Esophagus muscularis mucosa (tissue), 3 donors: Measurements from ENCODE around the gene FAAP100.

Experiments
- POLR2A ChIP-seq: fragments of 450-650 bp; IDR thresholded peaks from one replicate; pipeline ENCODE4 v1.6.1; 2017; ENCODE audit warnings: antibody characterized with exemption, moderate library complexity, mild to moderate bottlenecking, low read depth
- TF ChIP-seq, protein P1 (sequence below), 3 experiments: fragments of 200-600 bp in 2 of 3; fragments of 450-650 bp in 1 of 3; sonication (generic) in 2 of 3; IDR thresholded peaks; one replicate each; pipeline ENCODE4 v1.5.1; 2017 to 2019; ENCODE audit warnings: antibody characterized with exemption in 3 of 3, mild to moderate bottlenecking in 2 of 3, moderate library complexity in 1 of 3

DNA sequence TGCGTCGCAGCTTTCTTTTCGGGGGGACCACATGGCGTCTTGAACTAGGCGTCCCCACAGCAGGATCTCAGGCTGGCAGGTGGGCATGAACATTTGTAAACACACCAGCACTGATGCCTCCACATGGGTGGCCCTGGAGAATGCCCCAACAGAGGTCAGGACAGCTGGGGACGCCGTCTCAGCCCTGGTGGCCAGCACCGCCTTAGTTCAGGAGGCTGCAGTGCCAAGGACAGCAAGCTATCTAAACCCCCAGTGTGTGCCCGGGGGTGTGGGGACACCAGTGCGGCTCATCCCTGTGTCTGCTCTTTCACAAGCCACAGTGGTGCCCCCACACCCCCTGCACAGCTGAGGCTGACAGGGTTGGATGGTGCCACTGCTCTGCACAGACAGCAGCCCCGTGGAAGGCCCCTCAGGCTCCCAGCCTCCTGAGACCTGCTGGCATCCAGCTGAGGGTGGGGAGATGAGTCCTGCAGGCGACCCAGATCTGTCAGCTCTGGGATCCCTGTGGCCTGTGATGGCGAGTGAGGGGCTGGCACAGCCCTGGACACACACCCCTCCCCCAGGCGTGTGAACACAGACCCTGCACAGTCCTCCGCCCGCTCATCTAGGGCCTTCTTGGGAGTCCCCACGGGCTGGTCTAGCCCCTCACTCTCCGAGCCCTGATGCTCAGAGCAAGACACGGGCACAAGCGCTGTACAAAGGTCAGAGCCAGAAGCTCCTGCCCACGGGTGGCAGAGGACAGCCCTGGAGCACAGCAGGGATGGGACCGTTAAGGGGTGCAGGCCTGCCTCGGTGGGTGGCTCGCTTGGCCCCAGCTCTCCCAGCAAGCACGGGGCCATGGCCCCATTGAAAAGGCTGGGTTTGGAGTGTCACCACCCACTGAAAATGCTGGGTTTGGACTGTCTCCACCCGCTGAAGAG lies 13.2 kb downstream of the FAAP100 start:
- TF ChIP-seq, protein P1, sequence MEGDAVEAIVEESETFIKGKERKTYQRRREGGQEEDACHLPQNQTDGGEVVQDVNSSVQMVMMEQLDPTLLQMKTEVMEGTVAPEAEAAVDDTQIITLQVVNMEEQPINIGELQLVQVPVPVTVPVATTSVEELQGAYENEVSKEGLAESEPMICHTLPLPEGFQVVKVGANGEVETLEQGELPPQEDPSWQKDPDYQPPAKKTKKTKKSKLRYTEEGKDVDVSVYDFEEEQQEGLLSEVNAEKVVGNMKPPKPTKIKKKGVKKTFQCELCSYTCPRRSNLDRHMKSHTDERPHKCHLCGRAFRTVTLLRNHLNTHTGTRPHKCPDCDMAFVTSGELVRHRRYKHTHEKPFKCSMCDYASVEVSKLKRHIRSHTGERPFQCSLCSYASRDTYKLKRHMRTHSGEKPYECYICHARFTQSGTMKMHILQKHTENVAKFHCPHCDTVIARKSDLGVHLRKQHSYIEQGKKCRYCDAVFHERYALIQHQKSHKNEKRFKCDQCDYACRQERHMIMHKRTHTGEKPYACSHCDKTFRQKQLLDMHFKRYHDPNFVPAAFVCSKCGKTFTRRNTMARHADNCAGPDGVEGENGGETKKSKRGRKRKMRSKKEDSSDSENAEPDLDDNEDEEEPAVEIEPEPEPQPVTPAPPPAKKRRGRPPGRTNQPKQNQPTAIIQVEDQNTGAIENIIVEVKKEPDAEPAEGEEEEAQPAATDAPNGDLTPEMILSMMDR (IDR thresholded peaks at IDR 0.05): no peak
- TF ChIP-seq POLR2A: no peak
